CD4-positive, alpha-beta memory T cell (primary cell): ENCODE results near the gene ZNF92. TPM values are rescaled to one million over a fixed set of nuclear protein-coding genes. Genes with fewer than 3 reads are reported as not detected.
"Not testable (repeated sequence)": the region's sequence is repeated elsewhere in the genome, so short reads cannot be mapped to it uniquely, and the experiment has no call there.

Experiments used
- CTCF ChIA-PET: fragments of 350-600 bp; sonication (Branson Sonifier 250); formaldehyde crosslinking; loops from one replicate; lab custom pipeline; 2021; ENCODE audit warnings: inconsistent platforms; ENCODE audit not compliant: partially characterized antibody; lab: Charles Lee
- POLR2A ChIA-PET: fragments of 350-600 bp; sonication (Branson Sonifier 250); formaldehyde crosslinking; loops from one replicate; lab custom pipeline; 2021; ENCODE audit not compliant: partially characterized antibody; lab: Charles Lee
- DNase-seq, 5 donors: peaks; one replicate each; pipeline versions ENCODE4 v3.0.0 to v3.0.0-alpha.2; 2020 to 2022; ENCODE audit warnings: mixed read lengths in 1 of 5
- H3K27ac ChIP-seq: one replicate; pipeline ENCODE4 v1.7.0; 2013; ENCODE audit warnings: low read depth, low read length
- H3K27me3 ChIP-seq: 2 replicates; pipeline ENCODE4 v1.7.0; 2013; ENCODE audit warnings: mild to moderate bottlenecking, low read length, moderate library complexity; ENCODE audit not compliant: insufficient read depth
- H3K36me3 ChIP-seq: 2 replicates; pipeline ENCODE4 v1.7.0; 2013; ENCODE audit warnings: mild to moderate bottlenecking, low read length, moderate library complexity; ENCODE audit not compliant: insufficient read depth
- H3K4me1 ChIP-seq: 2 replicates; pipeline ENCODE4 v1.7.0; 2013; ENCODE audit warnings: mild to moderate bottlenecking, low read length, moderate library complexity; ENCODE audit not compliant: insufficient read depth
- H3K4me3 ChIP-seq, 2 donors: one replicate each; pipeline ENCODE4 v1.7.0; 2013; ENCODE audit warnings: low read length in 2 of 2, mild to moderate bottlenecking in 1 of 2
- H3K9me3 ChIP-seq, 2 donors: one replicate each; pipeline ENCODE4 v1.7.0; 2013; ENCODE audit warnings: low read length in 2 of 2, control low read depth in 1 of 2; ENCODE audit not compliant: control insufficient read depth in 1 of 2
- H3K27ac Mint-ChIP-seq, 7 donors: one replicate each; pipeline ENCODE4 v1.8.0; 2020 to 2021; ENCODE audit warnings: mixed read lengths in 7 of 7, mild to moderate bottlenecking in 6 of 7, inconsistent platforms in 3 of 7, moderate library complexity in 3 of 7
- H3K27me3 Mint-ChIP-seq, 2 donors: one replicate each; pipeline ENCODE4 v1.8.0; 2020 to 2021; ENCODE audit warnings: mixed read lengths in 2 of 2
- H3K36me3 Mint-ChIP-seq, 2 donors: one replicate each; pipeline ENCODE4 v1.8.0; 2020 to 2021; ENCODE audit warnings: mixed read lengths in 2 of 2, inconsistent platforms in 1 of 2, mild to moderate bottlenecking in 1 of 2
- H3K4me1 Mint-ChIP-seq, 4 donors: one replicate each; pipeline ENCODE4 v1.8.0; 2020 to 2021; ENCODE audit warnings: mixed read lengths in 4 of 4, mild to moderate bottlenecking in 1 of 4
- H3K4me3 Mint-ChIP-seq, 8 donors: one replicate each; pipeline ENCODE4 v1.8.0; 2020 to 2021; ENCODE audit warnings: mixed read lengths in 8 of 8, mild to moderate bottlenecking in 7 of 8, moderate library complexity in 6 of 8, inconsistent platforms in 3 of 8
- H3K9me3 Mint-ChIP-seq, 8 donors: one replicate each; pipeline ENCODE4 v1.8.0; 2020 to 2021; ENCODE audit warnings: mixed read lengths in 8 of 8, mild to moderate bottlenecking in 5 of 8, inconsistent platforms in 3 of 8, moderate library complexity in 1 of 8
- intact Hi-C: fragments of 100-400 bp; cut with micrococcal nuclease; formaldehyde crosslinking; loops from one replicate; pipeline ENCODE4 v1.15.1; 2023
- polyA plus RNA-seq, 2 donors: library from polyadenylated mRNA; unstranded; fragments of 300-500 nt; fragmentation: Illumina TruSeq; gene quantifications; one replicate each; pipeline ENCODE4 v1.2.3, GENCODE V29; 2021
- total RNA-seq, 2 experiments: library from RNA; stranded (reverse); gene quantifications; one replicate each; pipeline ENCODE4 v1.2.3, GENCODE V29; 2021

ZNF92 gene
- total and polyA plus RNA-seq, 4 experiments from 2014 or later = 10.4 to 35.3 (median 24.1) TPM

GRCh38 chr7:65390588-65390987 lies 16.9 kb downstream of the ZNF92 start:
- Mint-ChIP-seq H3K36me3 (peaks cover 64 to 69% of the 10 kb centered on the region in 2 donors), H3K27ac (peak overlapping the region in 4 of 7 donors; percentile 9 to 57 (median 36)), H3K9me3 (peaks cover 0 to 22% (median 9%) of the 10 kb centered on the region in 8 donors), H3K4me3 (no peak overlapping the region), H3K4me1 (peaks cover 16 to 46% (median 24%) of the 10 kb centered on the region in 4 donors), H3K27me3 (no peaks in the 10 kb centered on the region)
- no peaks in the 10 kb centered on the region for H3K27me3 ChIP-seq
- H3K4me3 ChIP-seq = no peak overlapping the region
- CTCF ChIA-PET = no interaction called here
- H3K4me1 ChIP-seq = peaks cover 10% of the 10 kb centered on the region
- H3K27ac ChIP-seq = no peak overlapping the region
- DNase-seq = no peak
- intact Hi-C loops = no loop called here
- H3K9me3 ChIP-seq = no peaks in the 10 kb centered on the region
- POLR2A ChIA-PET = interaction anchor here (2.4 kb wide), 1 partner anchor 17 kb away, joined by 8 read pairs; the partner anchor contains the start of gene ZNF92
- peaks cover 14% of the 10 kb centered on the region for H3K36me3 ChIP-seq

GRCh38 chr7:65397730-65398142 lies 24.1 kb downstream of the ZNF92 start:
- POLR2A ChIA-PET = no interaction called here

GRCh38 chr7:65398671-65399070 lies 25.0 kb downstream of the ZNF92 start:
- DNase-seq, intact Hi-C loops, H3K4me3 Mint-ChIP-seq, H3K27me3 Mint-ChIP-seq, H3K27ac ChIP-seq, POLR2A ChIA-PET, H3K4me3 ChIP-seq, H3K27me3 ChIP-seq, CTCF ChIA-PET: not testable (repeated sequence)
- H3K4me1 ChIP-seq = peaks cover 11% of the 10 kb centered on the region
- peak overlapping the region in 1 of 7 donors; percentile 57 for H3K27ac Mint-ChIP-seq
- peaks cover 53 to 68% of the 10 kb centered on the region in 2 donors for H3K36me3 Mint-ChIP-seq
- peaks cover 6 to 24% of the 10 kb centered on the region in 2 donors for H3K9me3 ChIP-seq
- H3K9me3 Mint-ChIP-seq = peaks cover 2 to 74% (median 58%) of the 10 kb centered on the region in 8 donors
- H3K4me1 Mint-ChIP-seq = peaks cover 7 to 20% (median 15%) of the 10 kb centered on the region in 4 donors
- peaks cover 18% of the 10 kb centered on the region for H3K36me3 ChIP-seq

More at GRCh38 chr7:65397730-65398142, 24.1 kb downstream of the ZNF92 start:
- H3K36me3 ChIP-seq = peaks cover 18% of the 10 kb centered on the region
- Mint-ChIP-seq H3K27me3 (no peaks in the 10 kb centered on the region), H3K4me1 (peaks cover 7 to 25% (median 16%) of the 10 kb centered on the region in 4 donors), H3K36me3 (peaks cover 59 to 68% of the 10 kb centered on the region in 2 donors), H3K9me3 (peaks cover 2 to 67% (median 51%) of the 10 kb centered on the region in 8 donors), H3K4me3 (no peak overlapping the region), H3K27ac (no peak overlapping the region)
- peaks cover 6 to 18% of the 10 kb centered on the region in 2 donors for H3K9me3 ChIP-seq
- no peaks in the 10 kb centered on the region for H3K27me3 ChIP-seq
- intact Hi-C loops = no loop called here
- no peak overlapping the region for H3K27ac ChIP-seq
- CTCF ChIA-PET = no interaction called here
- peaks cover 11% of the 10 kb centered on the region for H3K4me1 ChIP-seq
- no peak for DNase-seq
- no peak overlapping the region for H3K4me3 ChIP-seq

DNA sequence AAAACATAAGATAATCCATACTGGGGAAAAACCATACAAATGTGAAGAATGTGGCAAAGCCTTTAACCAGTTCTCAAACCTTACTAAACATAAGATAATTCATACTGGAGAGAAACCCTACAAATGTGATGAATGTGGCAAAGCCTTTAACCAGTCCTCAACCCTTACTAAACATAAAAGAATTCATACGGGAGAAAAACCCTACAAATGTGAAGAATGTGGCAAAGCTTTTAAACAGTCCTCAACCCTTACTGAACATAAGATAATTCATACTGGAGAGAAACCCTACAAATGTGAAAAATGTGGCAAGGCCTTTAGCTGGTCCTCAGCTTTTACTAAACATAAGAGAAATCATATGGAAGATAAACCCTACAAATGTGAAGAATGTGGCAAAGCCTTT lies 25.4 kb downstream of the ZNF92 start:
- POLR2A ChIA-PET, H3K4me3 Mint-ChIP-seq, DNase-seq, H3K27me3 ChIP-seq, H3K27ac ChIP-seq, intact Hi-C loops, H3K27ac Mint-ChIP-seq, CTCF ChIA-PET, H3K27me3 Mint-ChIP-seq, H3K4me3 ChIP-seq: not testable (repeated sequence)
- Histone ChIP-seq H3K36me3 (peaks cover 18% of the 10 kb centered on the region), H3K9me3 (peaks cover 6 to 28% of the 10 kb centered on the region in 2 donors), H3K4me1 (peaks cover 11% of the 10 kb centered on the region)
- Mint-ChIP-seq H3K36me3 (peaks cover 52 to 64% of the 10 kb centered on the region in 2 donors), H3K9me3 (peaks cover 2 to 74% (median 60%) of the 10 kb centered on the region in 8 donors), H3K4me1 (peaks cover 7 to 15% (median 13%) of the 10 kb centered on the region in 4 donors)

GRCh38 chr7:65404020-65404419 lies 30.4 kb downstream of the ZNF92 start:
- Mint-ChIP-seq H3K36me3 (peaks cover 32% of the 10 kb centered on the region in 2 donors), H3K27ac (no peak overlapping the region), H3K4me1 (peaks cover 0 to 3% (median 0%) of the 10 kb centered on the region in 4 donors), H3K9me3 (peaks cover 0 to 80% (median 69%) of the 10 kb centered on the region in 8 donors), H3K4me3 (no peak overlapping the region), H3K27me3 (no peaks in the 10 kb centered on the region)
- no peaks in the 10 kb centered on the region for H3K4me1 ChIP-seq
- H3K36me3 ChIP-seq = peaks cover 3% of the 10 kb centered on the region
- POLR2A ChIA-PET = interaction anchor here (1.0 kb wide), 1 partner anchor 30 kb away, joined by 3 read pairs; the partner anchor contains the start of gene ZNF92
- peaks cover 0 to 35% of the 10 kb centered on the region in 2 donors for H3K9me3 ChIP-seq
- H3K27ac ChIP-seq = no peak overlapping the region
- H3K4me3 ChIP-seq = no peak overlapping the region
- CTCF ChIA-PET = no interaction called here
- intact Hi-C loops = no loop called here
- DNase-seq = no peak
- no peaks in the 10 kb centered on the region for H3K27me3 ChIP-seq

GRCh38 chr7:65406706-65407105 lies 33.1 kb downstream of the ZNF92 start:
- Mint-ChIP-seq H3K36me3 (peaks cover 15 to 16% of the 10 kb centered on the region in 2 donors), H3K9me3 (peaks cover 0 to 81% (median 58%) of the 10 kb centered on the region in 8 donors)
- H3K4me1 Mint-ChIP-seq, H3K4me3 Mint-ChIP-seq, POLR2A ChIA-PET, H3K27me3 ChIP-seq, intact Hi-C loops, H3K4me3 ChIP-seq, DNase-seq, H3K27me3 Mint-ChIP-seq, CTCF ChIA-PET, H3K4me1 ChIP-seq, H3K27ac Mint-ChIP-seq, H3K27ac ChIP-seq, H3K36me3 ChIP-seq: not testable (repeated sequence)
- H3K9me3 ChIP-seq = peaks cover 0 to 26% of the 10 kb centered on the region in 2 donors

- Mint-ChIP-seq H3K27ac (no peak overlapping the region), H3K9me3 (peaks cover 0 to 61% (median 40%) of the 10 kb centered on the region in 8 donors), H3K36me3 (peaks cover 10 to 14% of the 10 kb centered on the region in 2 donors), H3K4me3 (no peak overlapping the region), H3K4me1 (no peaks in the 10 kb centered on the region), H3K27me3 (no peaks in the 10 kb centered on the region)
- POLR2A ChIA-PET = no interaction called here
- H3K27ac ChIP-seq = no peak overlapping the region
- H3K4me1 ChIP-seq = no peaks in the 10 kb centered on the region
- no peaks in the 10 kb centered on the region for H3K36me3 ChIP-seq
- no peaks in the 10 kb centered on the region for H3K27me3 ChIP-seq
- H3K4me3 ChIP-seq = no peak overlapping the region
- CTCF ChIA-PET = no interaction called here
- intact Hi-C loops = no loop called here
- DNase-seq = no peak
- peaks cover 0 to 14% of the 10 kb centered on the region in 2 donors for H3K9me3 ChIP-seq
Measured at GRCh38 chr7:65409363-65409762, 35.7 kb downstream of the ZNF92 start.
